ENCODE measurements around the gene KRTAP4-5. TPM values are rescaled to one million over a fixed set of nuclear protein-coding genes. Genes with fewer than 3 reads are reported as not detected.
"Not testable (repeated sequence)": the region's sequence is repeated elsewhere in the genome, so short reads cannot be mapped to it uniquely, and the experiment has no call there.

Gene KRTAP4-5
- total and polyA plus RNA-seq, 2 of the 13 experiments (the other 11 are each of a cell fraction or from before 2014, with no cell fraction given), result not detected

DNA sequence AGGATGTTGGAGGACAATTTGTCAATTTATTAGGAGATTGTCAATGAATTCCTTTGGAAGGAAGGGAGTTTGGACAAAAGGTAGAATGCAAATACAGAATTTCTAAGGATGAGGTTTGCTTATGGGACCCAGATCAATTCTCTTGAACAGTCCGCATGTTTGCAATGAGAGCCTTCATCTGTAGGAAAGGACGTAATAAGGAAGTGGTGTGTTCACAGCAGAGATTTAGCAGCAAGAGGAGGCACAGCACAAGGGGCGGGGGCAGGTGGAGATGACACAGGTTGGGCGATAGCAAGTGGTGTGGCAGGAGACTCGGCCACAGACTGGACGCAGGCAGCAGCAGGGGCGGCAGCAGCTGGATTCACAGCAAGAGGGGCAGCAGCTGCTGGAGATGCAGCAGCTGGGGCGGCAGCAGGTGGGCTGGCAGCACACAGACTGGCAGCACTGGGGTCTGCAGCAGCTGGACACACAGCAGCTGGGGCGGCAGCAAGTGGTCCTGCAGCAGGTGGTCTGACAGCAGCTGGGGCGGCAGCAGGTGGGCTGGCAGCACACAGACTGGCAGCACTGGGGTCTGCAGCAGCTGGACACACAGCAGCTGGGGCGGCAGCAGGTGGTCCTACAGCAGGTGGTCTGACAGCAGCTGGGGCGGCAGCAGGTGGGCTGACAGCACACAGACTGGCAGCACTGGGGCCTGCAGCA, 26.2 kb downstream of the KRTAP4-5 start:
- H3K9ac ChIP-seq (ENCODE audit: insufficient read depth, low read depth, low read length); H3K9me3 ChIP-seq (ENCODE audit: low read length); BruUV-seq (replicated peaks); FAIRE-seq; CTCF ChIA-PET (ENCODE audit: low intra/inter-chr PET ratio, low total read pairs); H3K4me3 ChIP-seq (replicated peaks in 1 of 3; ENCODE audit: insufficient read depth in 1 of 3, low read depth in 2 of 3, low read length in 3 of 3); intact Hi-C loops (cut with micrococcal nuclease; ENCODE audit: unreplicated experiment); H3K27me3 ChIP-seq (ENCODE audit: control insufficient read depth in 1 of 2, insufficient read depth in 2 of 2, low read length in 2 of 2); H3K27ac ChIP-seq (ENCODE audit: extremely low read length, insufficient read depth, low read length); DNase-seq (ENCODE audit: low spot score); H2AFZ ChIP-seq (ENCODE audit: low read length); H3K79me2 ChIP-seq (ENCODE audit: insufficient read depth, low read length); POLR2A ChIA-PET; H3K4me1 ChIP-seq (ENCODE audit: insufficient read depth, low read length); ATAC-seq; H3K36me3 ChIP-seq (replicated peaks in 1 of 2; ENCODE audit: control insufficient read depth in 1 of 2, insufficient read depth in 2 of 2, low read length in 2 of 2); in situ Hi-C loops (cut with HindIII; ENCODE audit: extremely low pct_ligation_motif_present, low pct_unique_long_range_greater_than_20kb); H3K4me2 ChIP-seq (ENCODE audit: low read depth, low read length); H4K20me1 ChIP-seq (ENCODE audit: insufficient read depth, low read length): not testable (repeated sequence)
- 47% methylated on average over 7 of the region's 12 CpGs for WGBS (ENCODE audit: low lambda C conversion rate)

DNA sequence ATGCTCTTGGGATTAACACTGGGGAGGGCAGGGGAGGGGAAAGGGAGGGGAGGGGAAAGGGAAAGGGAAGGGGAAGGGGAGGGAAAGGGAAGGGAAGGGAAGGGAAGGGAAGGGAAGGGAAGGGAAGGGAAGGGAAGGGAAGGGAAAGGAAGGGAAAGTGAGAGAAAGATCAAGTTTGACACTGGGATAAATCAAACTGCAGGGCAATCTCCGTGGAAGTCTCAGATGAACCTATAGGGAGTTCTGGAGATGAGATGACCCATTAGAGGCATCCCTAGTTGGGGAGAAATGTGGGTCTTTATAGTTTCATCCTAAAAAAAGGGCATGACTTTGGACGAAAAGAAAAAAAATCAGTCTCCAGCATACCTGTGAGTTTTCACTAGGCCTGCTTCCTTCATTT, 27.9 kb downstream of the KRTAP4-5 start:
- BruUV-seq (replicated peaks), result no TSS peak
- TF ChIP-seq, protein P1, sequence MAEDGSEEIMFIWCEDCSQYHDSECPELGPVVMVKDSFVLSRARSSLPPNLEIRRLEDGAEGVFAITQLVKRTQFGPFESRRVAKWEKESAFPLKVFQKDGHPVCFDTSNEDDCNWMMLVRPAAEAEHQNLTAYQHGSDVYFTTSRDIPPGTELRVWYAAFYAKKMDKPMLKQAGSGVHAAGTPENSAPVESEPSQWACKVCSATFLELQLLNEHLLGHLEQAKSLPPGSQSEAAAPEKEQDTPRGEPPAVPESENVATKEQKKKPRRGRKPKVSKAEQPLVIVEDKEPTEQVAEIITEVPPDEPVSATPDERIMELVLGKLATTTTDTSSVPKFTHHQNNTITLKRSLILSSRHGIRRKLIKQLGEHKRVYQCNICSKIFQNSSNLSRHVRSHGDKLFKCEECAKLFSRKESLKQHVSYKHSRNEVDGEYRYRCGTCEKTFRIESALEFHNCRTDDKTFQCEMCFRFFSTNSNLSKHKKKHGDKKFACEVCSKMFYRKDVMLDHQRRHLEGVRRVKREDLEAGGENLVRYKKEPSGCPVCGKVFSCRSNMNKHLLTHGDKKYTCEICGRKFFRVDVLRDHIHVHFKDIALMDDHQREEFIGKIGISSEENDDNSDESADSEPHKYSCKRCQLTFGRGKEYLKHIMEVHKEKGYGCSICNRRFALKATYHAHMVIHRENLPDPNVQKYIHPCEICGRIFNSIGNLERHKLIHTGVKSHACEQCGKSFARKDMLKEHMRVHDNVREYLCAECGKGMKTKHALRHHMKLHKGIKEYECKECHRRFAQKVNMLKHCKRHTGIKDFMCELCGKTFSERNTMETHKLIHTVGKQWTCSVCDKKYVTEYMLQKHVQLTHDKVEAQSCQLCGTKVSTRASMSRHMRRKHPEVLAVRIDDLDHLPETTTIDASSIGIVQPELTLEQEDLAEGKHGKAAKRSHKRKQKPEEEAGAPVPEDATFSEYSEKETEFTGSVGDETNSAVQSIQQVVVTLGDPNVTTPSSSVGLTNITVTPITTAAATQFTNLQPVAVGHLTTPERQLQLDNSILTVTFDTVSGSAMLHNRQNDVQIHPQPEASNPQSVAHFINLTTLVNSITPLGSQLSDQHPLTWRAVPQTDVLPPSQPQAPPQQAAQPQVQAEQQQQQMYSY (CRISPR knock-in tag; IDR thresholded peaks at IDR 0.05), result no peak
- no peak for TF ChIP-seq ZNF629 (CRISPR knock-in tag; conservative IDR thresholded peaks at IDR 0.05)
- no peak for TF ChIP-seq NFE2 (CRISPR knock-in tag; IDR thresholded peaks at IDR 0.05)
- TF ChIP-seq TBX2 (CRISPR knock-in tag; IDR thresholded peaks at IDR 0.05; ENCODE audit: borderline replicate concordance), result no peak
- TF ChIP-seq, protein P2, sequence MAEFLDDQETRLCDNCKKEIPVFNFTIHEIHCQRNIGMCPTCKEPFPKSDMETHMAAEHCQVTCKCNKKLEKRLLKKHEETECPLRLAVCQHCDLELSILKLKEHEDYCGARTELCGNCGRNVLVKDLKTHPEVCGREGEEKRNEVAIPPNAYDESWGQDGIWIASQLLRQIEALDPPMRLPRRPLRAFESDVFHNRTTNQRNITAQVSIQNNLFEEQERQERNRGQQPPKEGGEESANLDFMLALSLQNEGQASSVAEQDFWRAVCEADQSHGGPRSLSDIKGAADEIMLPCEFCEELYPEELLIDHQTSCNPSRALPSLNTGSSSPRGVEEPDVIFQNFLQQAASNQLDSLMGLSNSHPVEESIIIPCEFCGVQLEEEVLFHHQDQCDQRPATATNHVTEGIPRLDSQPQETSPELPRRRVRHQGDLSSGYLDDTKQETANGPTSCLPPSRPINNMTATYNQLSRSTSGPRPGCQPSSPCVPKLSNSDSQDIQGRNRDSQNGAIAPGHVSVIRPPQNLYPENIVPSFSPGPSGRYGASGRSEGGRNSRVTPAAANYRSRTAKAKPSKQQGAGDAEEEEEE (CRISPR knock-in tag; IDR thresholded peaks at IDR 0.05; ENCODE audit: borderline replicate concordance), result no peak
- TF ChIP-seq RBFOX2 (IDR thresholded peaks at IDR 0.05; ENCODE audit: low read depth, low read length), result no peak
- TF ChIP-seq HNRNPK (IDR thresholded peaks at IDR 0.05; ENCODE audit: low read depth, low read length, poor library complexity, severe bottlenecking), result peak; percentile 99

More for the DNA sequence above, 27.9 kb downstream of the KRTAP4-5 start:
- 0% methylated on average over 2 of the region's 2 CpGs for WGBS (ENCODE audit: low lambda C conversion rate)
- no peak overlapping the region for H3K4me2 ChIP-seq (ENCODE audit: low read depth, low read length)
- no peak overlapping the region for H3K27ac ChIP-seq (ENCODE audit: extremely low read length, insufficient read depth, low read length)
- H4K20me1 ChIP-seq (ENCODE audit: insufficient read depth, low read length), result no peaks in the 10 kb centered on the region
- intact Hi-C loops (cut with micrococcal nuclease; ENCODE audit: unreplicated experiment) (no loop called here), in situ Hi-C loops (cut with HindIII; ENCODE audit: extremely low pct_ligation_motif_present, low pct_unique_long_range_greater_than_20kb) (no loop called here)
- H3K9me3 ChIP-seq (ENCODE audit: low read length), result no peaks in the 10 kb centered on the region
- H3K36me3 ChIP-seq (replicated peaks in 1 of 2; ENCODE audit: control insufficient read depth in 1 of 2, insufficient read depth in 2 of 2, low read length in 2 of 2), result no peaks in the 10 kb centered on the region
- DNase-seq (ENCODE audit: low spot score), result no peak
- H3K9ac ChIP-seq (ENCODE audit: insufficient read depth, low read depth, low read length), result no peak overlapping the region
- no peak for FAIRE-seq
- ChIA-PET POLR2A (interaction anchor here (0.6 kb wide), 1 partner anchor 131 kb away, joined by 3 read pairs; no protein-coding TSS in a partner anchor), CTCF (ENCODE audit: low intra/inter-chr PET ratio, low total read pairs) (no interaction called here)
- no peaks in the 10 kb centered on the region for H3K79me2 ChIP-seq (ENCODE audit: insufficient read depth, low read length)
- no peaks in the 10 kb centered on the region for H3K4me1 ChIP-seq (ENCODE audit: insufficient read depth, low read length)
- H2AFZ ChIP-seq (ENCODE audit: low read length), result no peak overlapping the region
- no peaks in the 10 kb centered on the region for H3K27me3 ChIP-seq (ENCODE audit: control insufficient read depth in 1 of 2, insufficient read depth in 2 of 2, low read length in 2 of 2)
- H3K4me3 ChIP-seq (replicated peaks in 1 of 3; ENCODE audit: insufficient read depth in 1 of 3, low read depth in 2 of 3, low read length in 3 of 3), result no peak overlapping the region
- ATAC-seq, result no peak

Data from HepG2 (cell line).